ENCODE results near the gene ZNF559.

Gene ZNF559

DNA sequence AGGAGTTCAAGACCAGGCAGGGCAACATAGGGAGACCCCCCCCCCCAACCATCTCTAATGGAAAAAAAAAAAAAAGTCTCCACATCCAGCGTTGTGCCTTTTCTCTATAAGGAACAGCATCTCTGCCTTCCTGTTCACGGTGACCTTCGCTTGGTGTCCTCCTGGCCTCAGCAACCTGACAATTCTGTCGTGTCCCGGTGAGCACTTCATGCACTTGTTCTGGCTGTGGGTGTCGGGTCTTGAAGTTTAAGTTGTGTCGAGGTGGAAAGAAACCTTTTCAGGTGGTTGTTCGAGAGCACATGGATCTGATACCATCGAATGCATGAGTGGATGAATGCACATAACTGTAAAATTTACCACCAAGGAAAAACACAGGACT lies 594 bp downstream of the ZNF559 start:
- Mint-ChIP-seq H3K4me3 (peak overlapping the region; percentile 89), H3K9me3 (peaks cover 59% of the 10 kb centered on the region), H3K27me3 (ENCODE audit: low read depth) (no peaks in the 10 kb centered on the region), H3K27ac (peak overlapping the region; percentile 92), H3K36me3 (ENCODE audit: low read depth) (peaks cover 21% of the 10 kb centered on the region), H3K4me1 (ENCODE audit: low read depth) (peaks cover 9% of the 10 kb centered on the region)

- Mint-ChIP-seq H3K36me3 (ENCODE audit: low read depth) (peaks cover 37% of the 10 kb centered on the region), H3K27ac (no peak overlapping the region), H3K4me1 (ENCODE audit: low read depth) (no peaks in the 10 kb centered on the region)
Measured at GRCh38 chr19:9329999-9330398, 6.0 kb downstream of the ZNF559 start.

DNA sequence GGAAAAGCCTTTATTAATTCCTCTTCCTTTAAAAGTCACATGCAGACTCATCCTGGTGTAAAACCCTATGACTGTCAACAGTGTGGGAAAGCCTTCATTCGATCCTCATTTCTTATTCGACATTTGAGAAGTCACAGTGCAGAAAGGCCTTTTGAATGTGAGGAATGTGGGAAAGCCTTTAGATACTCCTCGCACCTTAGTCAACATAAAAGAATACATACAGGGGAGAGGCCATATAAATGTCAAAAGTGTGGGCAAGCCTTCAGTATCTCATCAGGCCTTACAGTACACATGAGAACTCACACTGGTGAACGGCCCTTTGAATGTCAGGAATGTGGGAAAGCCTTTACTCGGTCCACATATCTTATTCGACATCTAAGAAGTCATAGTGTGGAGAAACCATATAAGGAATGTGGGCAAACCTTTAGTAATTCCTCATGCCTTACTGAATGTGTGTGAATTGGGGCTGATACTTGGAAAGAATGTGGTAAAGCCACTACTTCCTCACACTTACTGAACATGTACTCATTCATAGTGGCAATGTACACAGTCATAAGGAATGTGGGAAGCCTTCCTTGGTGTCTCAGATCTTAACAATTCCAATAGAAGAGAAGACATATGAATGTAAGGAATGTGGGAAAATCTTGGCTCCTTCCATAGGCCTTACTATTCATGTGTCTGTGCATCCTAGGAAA lies 18.8 kb downstream of the ZNF559 start:
- Mint-ChIP-seq H3K27ac (no peak overlapping the region), H3K9me3 (peaks cover 74% of the 10 kb centered on the region), H3K36me3 (ENCODE audit: low read depth) (peaks cover 36% of the 10 kb centered on the region), H3K4me1 (ENCODE audit: low read depth) (no peaks in the 10 kb centered on the region), H3K4me3 (no peak overlapping the region), H3K27me3 (ENCODE audit: low read depth) (no peaks in the 10 kb centered on the region)

More at GRCh38 chr19:9329999-9330398, 6.0 kb downstream of the ZNF559 start:
- peaks cover 67% of the 10 kb centered on the region for H3K9me3 Mint-ChIP-seq
- no peaks in the 10 kb centered on the region for H3K27me3 Mint-ChIP-seq (ENCODE audit: low read depth)
- H3K4me3 Mint-ChIP-seq, result no peak overlapping the region

GRCh38 chr19:9345005-9345404 lies 21.0 kb downstream of the ZNF559 start:
- H3K9me3 Mint-ChIP-seq, result peaks cover 76% of the 10 kb centered on the region
- no peak overlapping the region for H3K27ac Mint-ChIP-seq
- H3K36me3 Mint-ChIP-seq (ENCODE audit: low read depth), result peaks cover 31% of the 10 kb centered on the region

DNA sequence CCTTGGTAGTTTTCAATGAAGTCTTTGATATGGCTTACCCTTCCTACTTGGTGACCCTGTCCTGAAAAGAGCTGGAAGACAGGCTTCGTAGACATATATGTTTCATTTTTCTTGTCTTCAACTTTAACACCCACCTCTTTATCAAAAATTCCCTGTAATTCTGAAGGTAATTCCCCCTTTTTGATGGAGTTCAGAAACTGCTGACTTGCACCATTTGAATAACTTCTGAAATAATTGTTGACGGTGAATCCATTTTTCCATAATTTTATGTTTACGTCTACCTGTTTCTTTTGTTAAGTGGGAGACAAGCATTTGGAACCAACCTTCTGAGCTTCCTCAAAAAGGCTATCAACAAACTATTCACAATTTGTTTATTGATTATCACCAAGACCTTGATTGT lies 24.3 kb downstream of the ZNF559 start:
- H3K27me3 Mint-ChIP-seq (ENCODE audit: low read depth), result no peaks in the 10 kb centered on the region
- peaks cover 11% of the 10 kb centered on the region for H3K36me3 Mint-ChIP-seq (ENCODE audit: low read depth)
- H3K27ac Mint-ChIP-seq, result no peak overlapping the region
- H3K4me1 Mint-ChIP-seq (ENCODE audit: low read depth), result no peaks in the 10 kb centered on the region
- H3K9me3 Mint-ChIP-seq, result peaks cover 70% of the 10 kb centered on the region
- no peak overlapping the region for H3K4me3 Mint-ChIP-seq

More at GRCh38 chr19:9345005-9345404, 21.0 kb downstream of the ZNF559 start:
- Mint-ChIP-seq H3K4me1 (ENCODE audit: low read depth) (no peaks in the 10 kb centered on the region), H3K27me3 (ENCODE audit: low read depth) (no peaks in the 10 kb centered on the region), H3K4me3 (no peak overlapping the region)

GRCh38 chr19:9348671-9349070 lies 24.7 kb downstream of the ZNF559 start:
- no peak overlapping the region for H3K27ac Mint-ChIP-seq
- no peaks in the 10 kb centered on the region for H3K4me1 Mint-ChIP-seq (ENCODE audit: low read depth)
- H3K27me3 Mint-ChIP-seq (ENCODE audit: low read depth), result no peaks in the 10 kb centered on the region
- peaks cover 8% of the 10 kb centered on the region for H3K36me3 Mint-ChIP-seq (ENCODE audit: low read depth)
- no peak overlapping the region for H3K4me3 Mint-ChIP-seq
- H3K9me3 Mint-ChIP-seq, result peaks cover 66% of the 10 kb centered on the region

DNA sequence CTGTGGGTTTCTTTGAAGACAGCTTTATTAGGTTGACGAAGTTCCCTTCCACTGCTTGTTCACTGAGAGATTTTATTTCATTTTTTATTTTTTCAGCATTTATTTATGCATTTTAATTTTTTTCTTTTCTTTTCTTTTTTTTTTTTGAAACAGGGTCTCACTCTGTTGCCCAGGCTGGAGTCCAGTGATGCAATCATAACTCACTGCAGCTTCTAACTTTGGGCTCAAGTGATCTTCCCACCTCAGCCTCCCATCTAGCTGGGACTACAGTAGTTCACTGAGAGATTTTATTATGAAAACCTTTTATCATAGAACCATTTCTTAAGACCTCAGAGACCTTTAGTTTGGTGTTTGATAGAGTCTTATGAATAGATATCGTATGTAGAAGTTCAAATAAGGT lies 28.5 kb downstream of the ZNF559 start:
- peaks cover 7% of the 10 kb centered on the region for H3K36me3 Mint-ChIP-seq (ENCODE audit: low read depth)
- H3K4me3 Mint-ChIP-seq, result no peak overlapping the region
- no peak overlapping the region for H3K27ac Mint-ChIP-seq
- H3K27me3 Mint-ChIP-seq (ENCODE audit: low read depth), result no peaks in the 10 kb centered on the region
- H3K4me1 Mint-ChIP-seq (ENCODE audit: low read depth), result no peaks in the 10 kb centered on the region
- peaks cover 61% of the 10 kb centered on the region for H3K9me3 Mint-ChIP-seq

GRCh38 chr19:9353011-9353410 lies 29.0 kb downstream of the ZNF559 start:
- Mint-ChIP-seq H3K4me1 (ENCODE audit: low read depth) (no peaks in the 10 kb centered on the region), H3K27me3 (ENCODE audit: low read depth) (no peaks in the 10 kb centered on the region), H3K27ac (no peak overlapping the region), H3K9me3 (peaks cover 62% of the 10 kb centered on the region), H3K36me3 (ENCODE audit: low read depth) (peaks cover 9% of the 10 kb centered on the region), H3K4me3 (no peak overlapping the region)

- Mint-ChIP-seq H3K27me3 (ENCODE audit: low read depth) (no peaks in the 10 kb centered on the region), H3K36me3 (ENCODE audit: low read depth) (peaks cover 6% of the 10 kb centered on the region), H3K27ac (no peak overlapping the region), H3K4me1 (ENCODE audit: low read depth) (no peaks in the 10 kb centered on the region), H3K9me3 (peaks cover 57% of the 10 kb centered on the region), H3K4me3 (no peak overlapping the region)
Measured at GRCh38 chr19:9354651-9355050, 30.7 kb downstream of the ZNF559 start.

DNA sequence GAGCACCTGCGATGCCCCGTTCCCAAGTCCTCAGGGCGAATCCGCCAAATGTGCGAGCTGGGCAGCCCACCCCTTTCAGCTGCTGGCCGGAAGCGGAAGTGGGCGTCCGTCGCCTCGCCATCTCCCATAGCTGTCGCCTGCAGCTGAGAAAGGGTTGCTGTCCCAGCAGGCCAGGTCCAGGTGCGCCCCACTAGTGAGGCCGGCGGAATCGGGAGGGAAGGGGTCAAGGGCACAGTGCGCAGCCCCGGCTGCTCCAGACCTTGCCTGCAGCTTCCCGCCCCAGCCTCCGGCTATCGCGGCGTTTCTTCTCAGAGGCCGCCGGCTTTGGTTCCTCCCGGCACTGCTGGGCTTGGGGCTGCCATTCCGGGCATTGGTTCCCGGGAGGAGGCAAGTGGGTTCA lies 38.9 kb downstream of the ZNF559 start, which contains the start of gene ZNF177:
TSS of gene ZNF177 (plus strand) at position 109 of the 400 bp plus-strand sequence. CDS start 15,299 bp downstream, outside the sequence.
- H3K27me3 Mint-ChIP-seq (ENCODE audit: low read depth), result no peaks in the 10 kb centered on the region
- H3K27ac Mint-ChIP-seq, result no peak within 1 kb of the TSS
- no peak within 1 kb of the TSS for H3K4me3 Mint-ChIP-seq
- H3K36me3 Mint-ChIP-seq (ENCODE audit: low read depth), result peaks cover 2% of the 10 kb centered on the region
- H3K9me3 Mint-ChIP-seq, result peaks cover 55% of the 10 kb centered on the region
- no peaks in the 10 kb centered on the region for H3K4me1 Mint-ChIP-seq (ENCODE audit: low read depth)

DNA sequence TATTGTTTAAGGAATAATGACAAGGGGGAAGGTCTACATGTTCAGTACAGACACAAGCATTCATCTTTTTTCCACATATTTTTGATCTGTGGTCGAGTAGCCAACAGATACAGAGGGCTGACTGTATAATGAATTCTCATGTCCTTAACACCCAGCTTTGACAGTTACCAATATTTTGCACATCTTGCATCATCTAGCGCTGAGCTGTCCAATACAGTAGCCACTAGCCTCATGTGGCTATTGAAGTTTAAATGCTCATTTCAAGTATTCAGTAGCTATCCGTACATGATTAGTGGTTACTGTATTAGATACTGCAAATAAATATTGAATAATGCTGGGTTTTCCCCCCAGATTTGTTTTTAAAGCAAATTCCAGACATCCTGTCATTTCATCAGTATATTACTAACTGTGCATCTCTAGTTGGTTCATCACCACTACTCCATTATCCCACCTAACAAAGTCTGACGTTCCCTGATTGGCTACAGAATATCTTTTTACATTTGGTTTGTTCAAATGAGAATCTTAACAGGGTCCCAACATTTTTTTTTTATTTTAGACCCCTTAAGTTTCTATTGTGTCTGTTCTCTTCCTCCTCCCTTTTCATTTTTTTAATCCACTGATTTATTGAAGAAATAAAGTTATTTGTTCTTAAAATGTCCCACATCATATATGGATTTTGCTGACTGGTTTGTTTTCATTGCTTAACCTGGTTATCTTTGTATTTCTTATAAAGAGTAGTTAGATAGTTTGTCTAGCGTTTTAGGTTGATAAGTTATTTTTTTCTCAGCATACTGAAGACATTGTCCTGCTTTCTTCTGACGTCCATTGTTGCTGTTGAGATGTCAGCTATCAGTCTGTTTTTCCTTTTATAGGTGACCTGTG lies 47.0 kb downstream of the ZNF559 start:
- Mint-ChIP-seq H3K4me3 (no peak overlapping the region), H3K9me3 (peaks cover 63% of the 10 kb centered on the region)

GRCh38 chr19:9381361-9381785 lies 57.4 kb downstream of the ZNF559 start:
- no peaks in the 10 kb centered on the region for H3K4me1 Mint-ChIP-seq (ENCODE audit: low read depth)
- H3K36me3 Mint-ChIP-seq (ENCODE audit: low read depth), result peaks cover 10% of the 10 kb centered on the region
- H3K4me3 Mint-ChIP-seq, result no peak overlapping the region
- H3K27me3 Mint-ChIP-seq (ENCODE audit: low read depth), result no peaks in the 10 kb centered on the region
- H3K9me3 Mint-ChIP-seq, result peaks cover 69% of the 10 kb centered on the region
- H3K27ac Mint-ChIP-seq, result no peak overlapping the region

More for the DNA sequence above, 47.0 kb downstream of the ZNF559 start:
- Mint-ChIP-seq H3K27me3 (ENCODE audit: low read depth) (no peaks in the 10 kb centered on the region), H3K27ac (no peak overlapping the region), H3K36me3 (ENCODE audit: low read depth) (no peaks in the 10 kb centered on the region), H3K4me1 (ENCODE audit: low read depth) (no peaks in the 10 kb centered on the region)

Measured in T-helper 1 cell treated with Interleukin-12 subunit alpha and Interleukin-12 subunit beta and Interleukin-4 antibody, amounts not matched to agents 30 μg/mL and 1 μg/mL, for 36 hours (primary cell).